Measurements from ENCODE around the gene POTEG.
"Not testable (repeated sequence)": the region's sequence is repeated elsewhere in the genome, so short reads cannot be mapped to it uniquely, and the experiment has no call there.

GRCh38 chr14:19374451-19374903 is 59.7 kb downstream of the POTEG start:
- TF ChIP-seq CTCF, POLR2A, POLR2AphosphoS5 (IDR thresholded peaks at IDR 0.05): not testable (repeated sequence)

Data from sigmoid colon (tissue), 4 donors.